GM19452 (cell line): ENCODE data around the gene DPP3.

ENCODE experiments used
- ATAC-seq: cut with Tn5 transposase; IDR thresholded peaks from one replicate; pipeline ENCODE4 v1.9.1; 2021; ENCODE audit not compliant: unreplicated experiment

DPP3 gene

DNA sequence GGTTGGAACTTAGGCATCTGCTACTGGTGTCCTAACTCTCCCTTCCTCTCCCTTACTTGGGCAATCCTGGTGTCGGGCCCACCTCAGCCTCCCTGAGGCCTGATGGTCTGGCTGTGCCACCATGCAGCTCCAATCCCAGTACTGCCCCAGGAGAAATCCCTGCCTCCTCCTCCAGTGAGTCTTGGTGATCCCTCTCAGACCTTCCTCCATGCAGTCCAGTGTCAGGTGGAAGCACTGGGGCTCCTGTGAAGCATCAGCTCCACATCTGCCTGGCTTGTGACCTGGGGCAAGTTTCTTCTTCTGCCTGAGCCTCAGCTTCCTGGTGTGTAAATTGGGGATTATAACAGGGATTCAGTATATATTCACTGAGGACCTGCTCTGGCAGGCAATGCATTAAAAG is 15.3 kb upstream of the DPP3 start:
- ATAC-seq = no peak

- ATAC-seq = no peak
Observed at GRCh38 chr11:66465373-66466224, 14.6 kb upstream of the DPP3 start.

DNA sequence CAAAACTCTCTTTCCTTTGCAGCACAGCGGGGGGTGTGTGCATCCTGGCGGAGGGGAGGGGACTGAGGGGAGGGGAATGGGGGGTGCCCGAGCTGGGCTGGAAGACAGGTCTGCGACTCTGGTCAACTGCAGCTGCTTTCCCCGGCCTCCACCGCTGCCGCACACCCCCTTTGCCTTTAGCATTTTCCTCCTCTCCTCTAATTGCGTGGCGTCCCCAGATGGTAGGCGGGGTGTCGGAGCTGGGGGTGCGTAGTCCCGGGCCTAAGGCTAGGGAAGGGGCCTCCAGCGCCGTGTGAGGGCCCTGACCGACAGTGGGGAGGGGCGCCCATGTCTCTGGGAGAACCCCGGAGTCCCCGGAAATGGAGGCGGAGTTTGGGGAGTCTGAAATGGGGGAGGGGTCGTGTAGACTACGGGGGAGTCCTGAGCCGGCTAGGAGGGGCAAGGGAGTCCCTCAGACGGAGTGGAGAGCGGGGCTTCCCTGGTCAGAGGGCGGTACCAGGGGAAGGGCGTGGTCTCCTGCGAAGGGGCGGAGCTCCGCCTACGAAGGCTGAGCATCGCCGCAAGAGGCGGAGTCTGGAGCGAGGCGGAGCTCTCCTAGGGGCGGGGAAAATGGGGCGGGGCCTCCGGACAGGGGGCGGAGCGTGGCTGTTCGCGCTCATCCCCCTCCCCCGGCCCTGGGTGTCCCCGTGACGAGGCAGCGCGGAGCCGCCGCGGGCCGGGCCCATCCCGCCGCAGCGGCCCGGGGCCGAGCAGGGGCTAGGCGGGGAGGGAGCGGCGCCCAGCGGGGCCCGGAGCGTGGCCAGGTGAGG is 13.8 kb upstream of the DPP3 start, which contains the start of gene PELI3:
Gene PELI3, plus strand, starts transcription at position 681 of the 809 bp plus-strand sequence. CDS start 1,224 bp downstream, outside the sequence.
- ATAC-seq = peak; percentile 74

- ATAC-seq = peak; percentile 46
Observed at GRCh38 chr11:66467034-66467659, 13.1 kb upstream of the DPP3 start.

DNA sequence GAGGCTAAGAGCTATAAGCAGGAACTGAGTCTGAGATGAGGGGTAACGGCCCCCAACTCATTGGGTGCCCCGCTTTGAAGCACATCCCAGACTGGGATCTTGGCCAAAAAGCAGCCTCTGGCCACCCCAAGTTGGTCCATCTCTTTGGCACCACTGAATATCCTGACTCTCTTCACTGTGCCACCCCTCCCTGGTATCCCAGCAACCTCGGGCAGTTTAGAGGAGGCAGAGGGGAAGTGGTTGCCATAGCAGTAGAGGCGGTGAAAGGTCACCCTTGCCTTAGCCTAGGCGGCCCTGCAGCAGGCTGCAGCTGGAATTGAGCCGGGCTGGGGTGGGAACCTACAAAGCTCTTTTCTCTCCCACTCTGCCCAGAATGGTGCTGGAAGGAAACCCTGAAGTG is 12.5 kb upstream of the DPP3 start:
- no peak for ATAC-seq

DNA sequence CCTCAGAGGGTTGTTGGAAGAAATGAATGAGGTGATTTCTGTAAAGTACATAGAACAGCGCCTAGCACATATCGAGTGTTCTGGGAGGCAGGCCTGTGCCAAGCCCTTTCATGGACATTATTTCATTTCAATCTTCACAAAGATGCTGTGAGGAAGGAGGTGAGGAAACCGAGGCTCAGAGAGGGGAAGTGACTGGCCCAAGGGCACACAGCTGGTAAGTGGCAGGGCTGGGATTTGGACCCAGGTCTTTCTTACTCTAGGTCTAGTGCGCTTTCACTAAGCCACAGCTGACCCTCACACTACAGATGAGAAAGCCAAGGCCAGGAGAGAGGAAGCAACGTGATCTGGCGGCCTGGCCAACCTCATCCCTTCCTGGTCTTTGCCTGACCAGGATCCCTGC is 11.5 kb upstream of the DPP3 start:
- no peak for ATAC-seq

GRCh38 chr11:66469441-66469840 is 10.8 kb upstream of the DPP3 start:
- ATAC-seq = no peak

- no peak for ATAC-seq
Observed at GRCh38 chr11:66470015-66470414, 10.2 kb upstream of the DPP3 start.

DNA sequence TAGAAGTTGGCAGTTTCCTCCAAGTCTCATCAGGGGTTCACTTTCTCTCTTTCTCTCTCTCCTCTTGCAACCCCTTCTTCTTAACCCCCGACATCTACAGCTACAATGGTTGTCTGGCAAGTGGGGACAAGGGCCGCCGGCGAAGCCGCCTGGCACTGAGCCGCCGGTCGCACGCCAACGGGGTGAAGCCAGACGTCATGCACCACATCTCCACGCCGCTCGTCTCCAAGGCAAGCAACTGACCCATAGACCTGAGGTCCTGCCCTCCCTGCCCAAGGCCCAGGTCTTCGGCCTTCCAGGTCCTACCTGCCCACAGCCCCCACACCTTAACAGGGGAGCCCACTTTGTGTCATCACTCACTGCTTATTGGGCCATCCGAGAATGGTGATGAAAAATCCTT is 9.1 kb upstream of the DPP3 start:
- no peak for ATAC-seq

DNA sequence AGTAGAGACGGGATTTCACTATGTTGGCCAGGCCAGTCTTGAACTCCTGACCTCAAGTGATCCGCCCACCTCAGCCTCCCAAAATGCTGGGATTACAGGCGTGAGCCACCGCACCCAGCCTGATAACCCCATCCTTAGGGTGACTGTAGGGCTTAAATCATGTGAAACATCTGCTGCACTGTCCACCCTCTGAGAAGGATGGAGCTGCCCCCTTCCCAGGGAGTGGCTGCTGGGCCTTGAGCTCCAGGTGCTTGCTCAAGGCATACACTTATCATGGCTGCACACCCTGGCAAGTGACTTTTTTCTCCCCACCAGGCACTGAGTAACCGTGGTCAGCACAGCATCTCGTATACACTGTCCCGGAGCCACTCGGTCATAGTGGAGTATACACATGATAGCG is 8.2 kb upstream of the DPP3 start:
- ATAC-seq = no peak

DNA sequence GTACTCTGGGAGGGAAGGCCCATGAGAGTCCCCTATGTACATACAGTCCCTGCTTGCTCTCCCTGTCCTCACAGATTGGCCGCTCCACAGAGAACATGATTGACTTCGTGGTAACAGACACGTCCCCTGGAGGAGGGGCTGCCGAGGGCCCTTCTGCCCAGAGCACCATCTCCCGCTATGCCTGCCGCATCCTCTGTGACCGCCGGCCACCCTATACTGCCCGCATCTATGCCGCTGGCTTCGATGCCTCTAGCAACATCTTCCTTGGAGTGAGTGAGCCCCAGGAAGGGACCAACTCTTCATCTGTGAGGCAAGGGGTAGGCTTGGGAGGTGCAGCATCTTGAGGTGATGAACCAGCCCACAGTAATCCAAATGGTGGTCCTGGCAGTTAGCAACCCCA is 7.1 kb upstream of the DPP3 start:
- ATAC-seq = no peak

GRCh38 chr11:66473608-66474515 is 6.4 kb upstream of the DPP3 start:
- no peak for ATAC-seq

DNA sequence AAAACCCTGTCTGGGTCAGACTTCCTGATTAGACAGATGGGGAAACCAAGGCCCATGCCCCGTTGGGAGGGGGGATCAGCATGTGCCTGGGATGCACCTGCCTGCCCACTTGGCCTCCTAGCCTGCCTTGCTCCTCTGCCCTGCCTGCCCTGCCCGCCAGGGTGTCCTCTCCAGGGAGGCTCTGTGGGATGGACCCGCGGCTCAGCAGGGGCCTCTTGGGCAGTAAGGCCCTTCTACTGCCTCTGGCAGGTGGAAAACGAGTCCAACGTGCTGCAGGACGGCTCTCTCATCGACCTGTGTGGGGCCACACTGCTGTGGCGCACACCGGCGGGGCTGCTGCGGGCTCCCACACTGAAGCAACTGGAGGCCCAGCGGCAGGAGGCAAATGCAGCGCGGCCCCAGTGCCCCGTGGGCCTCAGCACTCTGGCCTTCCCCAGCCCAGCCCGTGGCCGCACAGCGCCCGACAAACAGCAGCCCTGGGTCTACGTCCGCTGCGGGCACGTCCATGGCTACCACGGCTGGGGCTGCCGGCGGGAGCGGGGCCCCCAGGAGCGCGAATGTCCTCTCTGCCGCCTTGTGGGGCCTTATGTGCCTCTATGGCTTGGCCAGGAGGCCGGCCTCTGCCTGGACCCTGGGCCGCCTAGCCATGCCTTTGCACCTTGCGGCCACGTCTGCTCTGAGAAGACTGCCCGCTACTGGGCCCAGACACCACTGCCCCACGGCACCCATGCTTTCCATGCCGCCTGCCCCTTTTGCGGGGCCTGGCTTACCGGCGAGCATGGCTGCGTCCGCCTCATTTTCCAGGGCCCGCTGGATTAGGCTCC is 4.7 kb upstream of the DPP3 start:
- no peak for ATAC-seq

GRCh38 chr11:66476173-66476840 is 3.9 kb upstream of the DPP3 start:
- no peak for ATAC-seq

DNA sequence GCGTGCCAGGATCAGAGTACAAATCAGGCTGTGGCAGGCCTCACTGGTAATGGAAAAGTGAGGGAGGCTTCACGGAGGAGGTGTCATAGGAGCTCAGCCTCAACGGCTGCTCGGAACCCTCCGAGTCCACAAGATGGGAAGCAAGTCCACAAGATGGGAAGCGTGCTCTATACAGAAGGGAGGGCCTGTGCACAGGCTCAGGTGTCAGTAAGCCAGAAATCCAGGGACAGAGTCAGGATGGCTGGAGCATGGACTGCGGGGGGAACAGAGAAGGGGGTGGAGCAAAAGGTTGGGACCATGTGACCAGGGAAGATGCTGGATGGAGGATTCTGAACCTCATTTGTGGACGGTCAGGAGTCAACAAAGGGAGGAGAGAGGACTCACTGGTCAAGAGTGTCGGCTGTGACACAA is 3.4 kb upstream of the DPP3 start:
- no peak for ATAC-seq

DNA sequence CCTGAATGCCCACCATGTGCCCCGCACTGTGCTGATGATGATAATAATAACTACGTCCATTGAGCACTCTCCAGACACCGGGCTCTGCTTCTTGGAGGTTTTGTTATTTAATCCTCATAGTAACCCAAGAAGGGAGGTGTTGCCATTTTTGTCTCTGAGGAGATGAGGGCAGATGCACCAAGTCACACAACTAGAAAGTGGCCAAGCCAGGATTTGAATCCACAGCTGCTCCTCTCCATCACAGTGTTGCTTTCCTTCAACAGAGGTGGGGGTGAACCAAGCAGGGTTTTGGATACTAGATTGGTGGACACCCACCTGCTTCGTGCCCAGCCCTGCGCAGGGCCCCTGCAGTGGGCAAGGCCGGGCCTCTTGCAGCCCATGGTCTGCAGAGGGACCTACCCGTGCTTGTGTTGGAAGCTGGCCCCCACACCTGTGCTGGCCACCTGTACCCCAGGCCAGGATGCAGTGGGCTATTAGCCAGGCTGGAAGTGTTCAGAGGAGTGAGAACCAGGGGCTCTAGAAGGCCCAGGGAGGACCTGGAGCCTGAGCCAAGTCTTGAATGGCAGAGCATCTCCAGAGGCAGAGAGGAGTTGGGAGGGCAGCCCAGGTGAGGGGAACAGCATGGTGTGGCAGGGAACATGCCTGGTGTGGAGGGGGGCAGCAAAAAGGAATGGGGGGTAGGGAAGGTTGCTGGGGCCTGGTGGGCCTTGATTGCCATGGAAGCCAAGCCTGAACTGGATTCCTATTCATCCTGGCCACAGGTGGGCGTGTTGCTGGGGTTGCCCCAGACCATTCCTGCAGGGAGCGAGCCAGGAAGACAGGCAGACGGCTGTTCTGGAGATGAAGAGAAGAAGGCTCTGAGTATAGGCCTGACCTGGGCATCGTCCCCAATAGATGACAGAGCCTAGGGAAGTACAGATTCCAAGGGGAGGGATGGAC is 2.7 kb upstream of the DPP3 start:
- ATAC-seq = no peak

- no peak for ATAC-seq
Observed at GRCh38 chr11:66478729-66479393, 1.4 kb upstream of the DPP3 start.
